COLO829 (cell line): ENCODE data around the gene NACC2.

Source experiments
- DNase-seq: peaks from one replicate; pipeline ENCODE4 v3.0.0; 2012; ENCODE audit warnings: low spot score

The NACC2 gene

GRCh38 chr9:136021872-136022681, 73.0 kb downstream of the NACC2 start:
- no peak for DNase-seq

DNA sequence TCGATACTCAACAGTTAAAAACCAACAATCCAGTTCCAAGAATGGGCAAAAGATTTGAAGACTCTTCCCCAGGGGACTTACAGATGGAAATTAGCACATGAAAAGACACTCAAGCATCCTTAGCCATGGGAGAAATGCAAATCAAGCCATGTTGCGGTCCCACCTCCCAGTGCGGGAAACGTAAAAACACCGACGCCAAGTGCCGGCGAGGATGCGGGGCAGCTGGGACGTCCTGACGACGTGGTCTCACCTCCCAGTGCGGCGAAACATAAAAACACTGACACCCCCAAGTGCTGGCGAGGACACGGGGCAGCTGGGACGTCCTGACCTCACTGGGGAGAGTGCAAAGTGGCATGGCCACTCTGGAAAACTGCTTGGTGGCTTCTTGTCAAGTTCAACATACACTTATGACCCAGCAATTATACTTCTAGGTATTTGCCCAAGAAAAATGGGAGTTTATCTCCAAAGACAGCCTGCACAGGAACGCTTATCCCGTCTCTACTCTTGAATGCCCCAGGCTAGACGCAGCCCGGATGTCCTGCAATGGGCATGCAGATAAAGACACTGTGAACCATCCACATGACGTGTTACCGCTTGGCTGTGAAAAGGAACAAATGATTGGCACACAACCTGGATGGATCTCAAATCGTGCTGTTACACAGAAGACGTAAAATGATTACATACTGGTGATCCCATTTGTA, 73.8 kb downstream of the NACC2 start:
- no peak for DNase-seq

DNA sequence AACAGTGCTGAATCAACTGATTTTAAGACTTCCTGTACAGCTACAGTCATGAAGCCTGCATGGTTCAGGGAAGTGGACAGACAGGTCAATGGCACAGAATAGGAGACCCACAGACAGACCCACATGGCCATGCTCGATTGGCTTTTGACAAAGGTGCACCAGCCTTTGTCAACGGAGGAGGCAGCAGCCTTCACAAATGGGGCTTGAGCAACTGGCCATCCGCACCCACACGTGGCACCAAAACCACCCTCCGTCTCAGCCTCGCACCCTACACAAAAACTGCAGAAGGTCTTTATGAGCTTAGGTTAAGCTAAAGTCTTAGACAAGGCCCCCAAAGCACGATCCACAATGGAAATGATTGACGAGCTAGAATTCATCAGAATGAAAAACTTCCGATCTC, 74.4 kb downstream of the NACC2 start:
- DNase-seq, result no peak

- DNase-seq, result no peak
Measured at GRCh38 chr9:136020206-136020605, 74.9 kb downstream of the NACC2 start.

- DNase-seq, result no peak
Measured at GRCh38 chr9:136019681-136020060, 75.4 kb downstream of the NACC2 start.

DNA sequence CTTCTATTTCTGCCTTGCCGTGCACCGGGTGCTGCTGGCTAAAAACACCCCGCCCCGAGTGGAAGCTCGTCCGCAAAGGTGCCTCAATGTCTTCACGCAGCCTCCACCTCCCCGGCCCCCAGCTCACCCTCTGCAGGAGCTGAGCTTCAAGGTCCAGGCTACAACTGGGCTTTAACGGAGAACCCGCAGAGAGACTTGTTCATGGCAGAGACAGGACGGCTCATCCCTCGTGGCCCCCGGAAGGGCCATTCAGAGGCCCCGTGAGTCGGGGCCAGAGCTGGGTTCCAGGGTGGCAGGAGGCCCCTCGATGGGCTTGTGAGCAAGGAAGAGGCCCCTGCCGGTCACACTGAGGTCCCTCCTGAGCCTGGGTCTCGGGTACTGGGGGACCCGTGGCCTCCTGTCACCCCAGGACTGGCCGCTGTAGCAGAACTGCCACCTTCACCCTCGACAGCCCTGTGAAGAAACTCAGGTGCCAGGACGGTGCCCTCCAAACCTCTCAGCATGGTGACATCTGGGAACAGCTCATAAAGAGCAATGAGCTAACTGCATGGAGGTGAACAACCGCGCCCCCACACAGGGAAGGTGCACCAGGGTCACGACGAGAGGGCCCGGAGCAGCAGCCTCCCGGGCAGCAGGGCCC, 75.9 kb downstream of the NACC2 start:
- DNase-seq, result no peak

GRCh38 chr9:136018257-136019031, 76.6 kb downstream of the NACC2 start:
- no peak for DNase-seq

DNA sequence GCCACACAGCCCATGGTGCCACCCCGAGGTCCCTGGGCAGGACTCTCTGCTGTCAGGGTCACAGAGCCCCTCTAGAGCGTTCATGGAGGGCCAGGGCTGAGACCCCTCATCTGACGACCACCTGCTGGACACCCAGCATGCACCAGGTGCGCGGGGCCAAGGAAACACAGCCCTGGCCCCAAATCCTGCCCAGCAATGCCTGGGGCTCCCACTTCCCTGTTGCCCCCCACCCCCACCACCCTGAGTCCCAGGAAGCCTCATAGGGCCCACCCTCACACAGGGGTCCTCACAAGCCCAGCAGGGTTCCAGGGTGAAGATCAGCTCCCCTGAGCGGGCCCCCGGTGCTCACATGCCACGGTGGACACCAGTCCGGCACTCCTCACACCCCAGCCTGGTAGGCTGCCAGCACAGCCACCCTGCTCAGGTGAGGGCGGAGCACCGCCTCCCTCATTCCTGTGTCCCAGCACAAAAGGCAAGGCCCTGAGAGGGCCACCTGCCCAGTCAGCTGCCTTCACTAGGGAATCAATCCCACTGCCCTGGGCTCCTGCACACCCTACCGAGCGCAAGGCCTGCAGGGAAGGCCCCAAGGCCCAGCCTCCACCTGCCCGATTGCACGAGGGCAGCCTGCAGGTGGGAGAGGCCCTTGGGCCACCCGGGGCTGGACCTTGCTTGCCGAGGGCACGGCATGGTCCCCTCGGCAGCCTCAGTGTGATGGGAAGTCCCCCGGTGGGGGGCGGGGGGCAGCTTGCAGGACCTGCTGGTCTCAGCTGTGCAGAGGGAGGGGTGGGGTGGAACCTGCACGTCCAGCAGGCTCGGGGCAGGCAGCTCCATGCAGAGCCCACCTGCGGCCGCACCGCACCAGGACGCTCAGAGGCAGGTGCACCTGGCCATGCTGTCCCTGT, 77.5 kb downstream of the NACC2 start:
- DNase-seq, result no peak

GRCh38 chr9:136016572-136017288, 78.4 kb downstream of the NACC2 start:
- no peak for DNase-seq

GRCh38 chr9:136015656-136016571, 79.2 kb downstream of the NACC2 start:
- no peak for DNase-seq

DNA sequence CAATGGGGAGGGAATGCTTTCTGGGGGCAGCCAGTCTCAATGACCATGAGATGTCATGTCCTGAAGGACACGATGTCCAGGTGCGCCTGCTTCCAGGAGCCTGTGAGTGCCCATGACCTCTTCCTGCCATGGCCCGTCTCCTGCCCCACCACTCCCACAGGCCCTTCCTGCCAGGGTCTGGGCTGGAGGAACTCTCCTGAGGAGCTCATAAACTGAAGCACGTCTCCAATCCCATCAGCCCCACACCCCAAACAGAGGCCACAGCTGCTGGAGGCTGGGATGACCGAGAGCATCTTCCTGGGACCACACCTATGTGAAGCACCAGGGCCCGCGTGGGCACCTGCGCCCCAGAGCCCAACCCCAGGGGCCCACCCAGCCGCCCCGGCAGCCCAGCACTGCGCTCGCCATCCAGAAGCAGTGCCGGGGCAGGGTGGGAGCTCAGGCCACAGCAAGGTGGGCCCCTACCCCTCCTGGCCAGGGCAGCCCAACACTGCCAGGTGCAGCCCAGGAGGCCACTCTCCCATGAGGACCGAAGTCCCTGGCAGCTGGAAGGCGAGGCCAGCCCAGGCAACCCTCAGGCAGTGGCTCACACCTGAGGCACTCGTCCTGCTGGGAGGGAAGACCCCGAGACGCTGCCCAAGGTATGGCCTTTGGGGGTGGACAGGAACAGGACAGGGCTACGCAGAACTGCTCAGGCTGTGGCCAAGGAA, 80.0 kb downstream of the NACC2 start:
- no peak for DNase-seq

DNA sequence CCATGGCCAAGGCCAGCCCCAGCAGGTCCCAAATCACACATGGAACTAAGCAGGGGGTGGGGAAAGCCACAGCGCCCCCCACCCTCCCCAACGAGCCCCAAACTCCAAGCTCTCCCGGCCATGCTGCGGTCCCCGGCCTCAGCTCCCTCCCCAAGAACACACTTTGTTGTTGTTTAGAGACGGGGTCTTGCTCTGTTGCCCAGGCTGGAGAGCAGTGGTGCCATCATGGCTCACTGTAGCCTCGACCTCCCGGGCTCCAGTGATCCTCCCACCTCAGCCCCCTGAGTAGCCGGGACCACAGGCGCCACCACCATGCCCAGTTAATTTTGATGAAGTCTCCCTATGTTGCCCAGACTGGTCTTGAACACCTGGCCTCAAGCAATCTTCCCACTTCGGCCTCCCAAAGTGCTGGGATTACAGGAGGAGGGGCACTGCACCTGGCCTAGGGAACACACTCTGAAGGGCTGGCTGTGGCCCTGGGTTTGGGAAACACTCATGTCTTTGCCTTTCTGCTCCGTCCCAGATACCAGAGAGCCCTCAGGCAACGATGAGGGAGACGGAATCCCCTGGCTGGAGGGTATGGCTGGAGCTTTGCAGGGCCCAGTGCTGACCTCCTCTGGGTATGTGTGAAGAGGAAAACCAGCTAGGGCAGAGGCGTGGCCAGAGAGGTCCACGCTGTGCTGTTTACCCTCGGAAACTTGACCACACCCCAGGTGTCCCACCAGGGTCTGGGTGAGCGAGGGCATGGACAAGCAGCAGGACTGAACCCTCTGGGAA, 80.8 kb downstream of the NACC2 start:
- no peak for DNase-seq

GRCh38 chr9:136013524-136014034, 81.5 kb downstream of the NACC2 start:
- DNase-seq, result no peak

DNA sequence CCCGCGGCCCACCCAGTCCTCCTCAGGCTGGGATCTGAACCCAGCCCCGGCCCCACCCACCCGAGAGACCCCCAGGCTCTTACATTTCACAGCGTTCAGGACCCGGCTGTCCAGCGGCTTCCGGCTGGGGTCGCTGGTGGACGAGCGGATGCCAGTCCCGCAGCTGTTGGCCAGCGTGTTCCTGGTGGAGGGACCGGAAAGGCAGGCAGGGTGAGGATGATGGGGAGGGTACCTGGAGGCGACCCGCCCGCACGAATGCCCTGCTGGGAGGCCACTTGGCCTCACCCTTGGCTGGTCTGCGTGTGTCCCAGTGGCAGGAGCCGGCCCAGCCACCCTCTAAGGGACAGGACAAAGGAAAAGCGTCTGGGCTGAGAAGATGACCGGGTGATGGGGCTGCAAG, 82.0 kb downstream of the NACC2 start:
- no peak for DNase-seq

GRCh38 chr9:136012651-136013050, 82.4 kb downstream of the NACC2 start:
- no peak for DNase-seq

GRCh38 chr9:136011703-136012496, 83.2 kb downstream of the NACC2 start:
- no peak for DNase-seq

DNA sequence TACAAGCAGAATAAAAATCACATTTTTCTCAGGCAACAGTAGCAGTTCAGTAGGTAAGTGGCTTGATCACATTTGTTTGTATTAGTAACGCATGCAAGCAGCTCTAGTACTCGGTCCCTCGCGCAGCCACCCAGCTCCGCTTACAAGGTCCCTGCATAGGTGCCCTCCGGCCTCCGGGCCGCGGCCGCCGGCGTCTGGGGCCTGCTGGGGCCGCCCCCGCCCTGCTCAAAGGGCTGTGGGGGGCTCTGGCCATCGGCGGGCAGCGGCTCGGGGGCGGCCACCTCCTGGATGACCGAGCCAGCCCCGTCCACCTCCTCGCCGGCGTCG, 83.8 kb downstream of the NACC2 start:
- DNase-seq, result no peak
